Body of pancreas (tissue), 4 donors: ENCODE measurements around the gene CEP104. TPM values are rescaled to one million over a fixed set of nuclear protein-coding genes. Genes with fewer than 3 reads are reported as not detected.

Source experiments
- ATAC-seq: fragments of 150-250 bp; one replicate; pipeline ENCODE4 v1.9.1; 2016
- DNase-seq, 4 donors: peaks; one replicate each; pipeline ENCODE4 v3.0.0-alpha.2; 2019
- H3K27ac ChIP-seq, 4 donors: fragments of 200-600 bp; sonication (generic); 1 replicate in 3 of 4; 2 replicates in 1 of 4; pipeline versions ENCODE4 v1.5.1 to v1.6.1; 2016 to 2019; ENCODE audit warnings: mild to moderate bottlenecking in 1 of 4, mixed read lengths in 1 of 4, moderate library complexity in 1 of 4
- H3K27me3 ChIP-seq, 2 donors: fragments of 200-600 bp; sonication (generic); one replicate each; pipeline ENCODE4 v1.6.0; 2016; ENCODE audit warnings: mild to moderate bottlenecking in 1 of 2
- H3K36me3 ChIP-seq, 2 donors: fragments of 200-600 bp; sonication (generic); replicated peaks in 1 of 2; 2 replicates each; pipeline ENCODE4 v1.5.1; 2016; ENCODE audit warnings: low read depth in 2 of 2; ENCODE audit not compliant: insufficient read depth in 1 of 2
- H3K4me1 ChIP-seq: fragments of 200-600 bp; sonication (generic); one replicate; pipeline ENCODE4 v1.6.0; 2016
- H3K4me3 ChIP-seq, 2 donors: fragments of 200-600 bp; sonication (generic); 1 replicate in 1 of 2; 2 replicates in 1 of 2; pipeline ENCODE4 v1.5.1; 2016 to 2019
- H3K9me3 ChIP-seq, 3 donors: fragments of 200-600 bp; sonication (generic); 1 replicate in 2 of 3; 2 replicates in 1 of 3; pipeline ENCODE4 v1.5.1; 2016
- CTCF ChIP-seq, 7 experiments: fragments of 450-650 bp in 4 of 7; fragments of 200-600 bp in 3 of 7; sonication (generic) in 3 of 7; IDR thresholded peaks; one replicate each; pipeline ENCODE4 v1.5.1; 2016 to 2019; ENCODE audit warnings: antibody characterized with exemption in 7 of 7
- POLR2A ChIP-seq, 3 donors: fragments of 450-650 bp; IDR thresholded peaks; one replicate each; pipeline ENCODE4 v1.6.1; 2016; ENCODE audit warnings: antibody characterized with exemption in 3 of 3, mild to moderate bottlenecking in 2 of 3
- WGBS, 2 donors: methylation state at CpG; one replicate each; pipeline ENCODE4 v1.1.5; 2017; 5-methylcytosine and 5-hydroxymethylcytosine counted together
- intact Hi-C: fragments of 100-400 bp; cut with DNase I; formaldehyde crosslinking; loops from one replicate; pipeline ENCODE4 v1.15.1; 2023
- total RNA-seq, 2 donors: library from RNA; depleted of rRNA; stranded (reverse); fragments of >200 nt; gene quantifications; one replicate each; pipeline ENCODE4 v1.1.0, GENCODE V29; 2016

Gene CEP104
- total RNA-seq, 2 donors from 2014 or later, result 17.9 to 22.1 TPM

DNA sequence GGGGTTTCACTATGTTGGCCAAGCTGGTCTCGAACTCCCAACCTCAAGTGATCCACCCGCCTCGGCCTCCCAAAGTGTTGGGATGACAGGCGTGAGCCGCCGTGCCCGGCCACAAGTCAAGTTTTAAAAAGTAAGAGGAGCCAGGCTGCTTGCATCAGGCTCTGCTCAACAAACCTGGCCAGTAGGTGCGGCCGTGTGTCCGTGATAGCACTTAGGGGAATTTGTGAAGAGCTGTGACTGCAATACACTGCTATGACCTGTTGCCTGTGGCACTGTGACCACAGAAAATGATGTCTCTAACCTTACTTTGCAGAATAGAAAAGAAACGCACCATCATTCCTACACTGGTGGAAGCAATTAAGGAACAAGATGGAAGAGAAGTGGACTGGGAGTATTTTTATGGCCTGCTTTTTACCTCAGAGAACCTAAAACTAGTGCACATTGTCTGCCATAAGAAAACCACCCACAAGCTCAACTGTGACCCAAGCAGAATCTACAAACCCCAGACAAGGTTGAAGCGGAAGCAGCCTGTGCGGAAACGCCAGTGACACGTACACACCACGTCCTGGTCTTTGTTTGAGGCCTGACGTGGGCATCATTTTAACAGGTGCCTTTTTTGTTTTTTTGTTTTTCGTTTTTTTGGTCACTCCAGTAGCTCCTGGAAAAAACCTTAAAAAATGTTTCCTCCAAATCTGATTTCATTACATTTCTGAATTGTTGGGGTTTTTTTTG is 26.3 kb upstream of the CEP104 start:
- intact Hi-C loops, result no loop called here
- TF ChIP-seq POLR2A (IDR thresholded peaks at IDR 0.05) (no peak), CTCF (IDR thresholded peaks at IDR 0.05) (no peak)
- Histone ChIP-seq H3K4me3 (no peak overlapping the region), H3K27ac (no peak overlapping the region), H3K4me1 (no peaks in the 10 kb centered on the region), H3K27me3 (no peaks in the 10 kb centered on the region), H3K9me3 (no peaks in the 10 kb centered on the region), H3K36me3 (peaks cover 0 to 10% of the 10 kb centered on the region in 2 donors)
- DNase-seq (no peak), ATAC-seq (no peak)
- 91 to 96% methylated on average over 18 of the region's 18 CpGs for WGBS, 2 donors

- TF ChIP-seq CTCF (IDR thresholded peaks at IDR 0.05) (no peak), POLR2A (IDR thresholded peaks at IDR 0.05) (no peak)
- Histone ChIP-seq H3K4me1 (no peaks in the 10 kb centered on the region), H3K4me3 (no peak overlapping the region), H3K27ac (peak overlapping the region in 1 of 4 donors; percentile 52), H3K9me3 (no peaks in the 10 kb centered on the region), H3K27me3 (no peaks in the 10 kb centered on the region), H3K36me3 (peaks cover 0 to 4% of the 10 kb centered on the region in 2 donors)
- intact Hi-C loops, result no loop called here
- no peak for DNase-seq
- 86 to 94% methylated on average over 3 to 5 of the region's 5 CpGs for WGBS, 2 donors
- ATAC-seq, result no peak
These were observed 24.1 kb upstream of the CEP104 start for GRCh38 chr1:3881193-3881480.

- no peak overlapping the region for H3K4me3 ChIP-seq
- H3K36me3 ChIP-seq, result peaks cover 0 to 3% of the 10 kb centered on the region in 2 donors
- peak overlapping the region in 2 of 4 donors; percentile 52 to 59 for H3K27ac ChIP-seq
- DNase-seq (no peak), ATAC-seq (no peak)
- H3K27me3 ChIP-seq, result no peaks in the 10 kb centered on the region
- WGBS, 2 donors, result 91 to 96% methylated on average over 14 to 16 of the region's 20 CpGs
- intact Hi-C loops, result no loop called here
- H3K4me1 ChIP-seq, result no peaks in the 10 kb centered on the region
- no peaks in the 10 kb centered on the region for H3K9me3 ChIP-seq
- no peak for TF ChIP-seq POLR2A (IDR thresholded peaks at IDR 0.05)
- TF ChIP-seq CTCF (IDR thresholded peaks at IDR 0.05), result no peak
These were observed 23.6 kb upstream of the CEP104 start for GRCh38 chr1:3880429-3881192.

- DNase-seq (no peak), ATAC-seq (peak; percentile 59)
- 53 to 69% methylated on average over 4 to 9 of the region's 9 CpGs for WGBS, 2 donors
- TF ChIP-seq CTCF (IDR thresholded peaks at IDR 0.05) (no peak), POLR2A (IDR thresholded peaks at IDR 0.05) (peak in 1 of 3 donors; percentile 10)
- H3K4me3 ChIP-seq, result no peak overlapping the region
- no peaks in the 10 kb centered on the region for H3K9me3 ChIP-seq
- H3K27ac ChIP-seq, result peak overlapping the region in 2 of 4 donors; percentile 52 to 59
- H3K36me3 ChIP-seq, result no peaks in the 10 kb centered on the region
- H3K27me3 ChIP-seq, result no peaks in the 10 kb centered on the region
- intact Hi-C loops, result no loop called here
- no peaks in the 10 kb centered on the region for H3K4me1 ChIP-seq
These were observed 22.9 kb upstream of the CEP104 start for GRCh38 chr1:3879787-3880428.
